CD4-positive, alpha-beta memory T cell (primary cell): ENCODE measurements around the gene METTL14. TPM values are rescaled to one million over a fixed set of nuclear protein-coding genes. Genes with fewer than 3 reads are reported as not detected.

Experiments used
- CTCF ChIA-PET: fragments of 350-600 bp; sonication (Branson Sonifier 250); formaldehyde crosslinking; loops from one replicate; lab custom pipeline; 2021; ENCODE audit warnings: inconsistent platforms; ENCODE audit not compliant: partially characterized antibody; lab: Charles Lee
- POLR2A ChIA-PET: fragments of 350-600 bp; sonication (Branson Sonifier 250); formaldehyde crosslinking; loops from one replicate; lab custom pipeline; 2021; ENCODE audit not compliant: partially characterized antibody; lab: Charles Lee
- DNase-seq, 5 donors: peaks; one replicate each; pipeline versions ENCODE4 v3.0.0 to v3.0.0-alpha.2; 2020 to 2022; ENCODE audit warnings: mixed read lengths in 1 of 5
- H3K27ac ChIP-seq: one replicate; pipeline ENCODE4 v1.7.0; 2013; ENCODE audit warnings: low read depth, low read length
- H3K27me3 ChIP-seq: 2 replicates; pipeline ENCODE4 v1.7.0; 2013; ENCODE audit warnings: mild to moderate bottlenecking, low read length, moderate library complexity; ENCODE audit not compliant: insufficient read depth
- H3K36me3 ChIP-seq: 2 replicates; pipeline ENCODE4 v1.7.0; 2013; ENCODE audit warnings: mild to moderate bottlenecking, low read length, moderate library complexity; ENCODE audit not compliant: insufficient read depth
- H3K4me1 ChIP-seq: 2 replicates; pipeline ENCODE4 v1.7.0; 2013; ENCODE audit warnings: mild to moderate bottlenecking, low read length, moderate library complexity; ENCODE audit not compliant: insufficient read depth
- H3K4me3 ChIP-seq, 2 donors: one replicate each; pipeline ENCODE4 v1.7.0; 2013; ENCODE audit warnings: low read length in 2 of 2, mild to moderate bottlenecking in 1 of 2
- H3K9me3 ChIP-seq, 2 donors: one replicate each; pipeline ENCODE4 v1.7.0; 2013; ENCODE audit warnings: low read length in 2 of 2, control low read depth in 1 of 2; ENCODE audit not compliant: control insufficient read depth in 1 of 2
- H3K27ac Mint-ChIP-seq, 7 donors: one replicate each; pipeline ENCODE4 v1.8.0; 2020 to 2021; ENCODE audit warnings: mixed read lengths in 7 of 7, mild to moderate bottlenecking in 6 of 7, inconsistent platforms in 3 of 7, moderate library complexity in 3 of 7
- H3K27me3 Mint-ChIP-seq, 2 donors: one replicate each; pipeline ENCODE4 v1.8.0; 2020 to 2021; ENCODE audit warnings: mixed read lengths in 2 of 2
- H3K36me3 Mint-ChIP-seq, 2 donors: one replicate each; pipeline ENCODE4 v1.8.0; 2020 to 2021; ENCODE audit warnings: mixed read lengths in 2 of 2, inconsistent platforms in 1 of 2, mild to moderate bottlenecking in 1 of 2
- H3K4me1 Mint-ChIP-seq, 4 donors: one replicate each; pipeline ENCODE4 v1.8.0; 2020 to 2021; ENCODE audit warnings: mixed read lengths in 4 of 4, mild to moderate bottlenecking in 1 of 4
- H3K4me3 Mint-ChIP-seq, 8 donors: one replicate each; pipeline ENCODE4 v1.8.0; 2020 to 2021; ENCODE audit warnings: mixed read lengths in 8 of 8, mild to moderate bottlenecking in 7 of 8, moderate library complexity in 6 of 8, inconsistent platforms in 3 of 8
- H3K9me3 Mint-ChIP-seq, 8 donors: one replicate each; pipeline ENCODE4 v1.8.0; 2020 to 2021; ENCODE audit warnings: mixed read lengths in 8 of 8, mild to moderate bottlenecking in 5 of 8, inconsistent platforms in 3 of 8, moderate library complexity in 1 of 8
- intact Hi-C: fragments of 100-400 bp; cut with micrococcal nuclease; formaldehyde crosslinking; loops from one replicate; pipeline ENCODE4 v1.15.1; 2023
- polyA plus RNA-seq, 2 donors: library from polyadenylated mRNA; unstranded; fragments of 300-500 nt; fragmentation: Illumina TruSeq; gene quantifications; one replicate each; pipeline ENCODE4 v1.2.3, GENCODE V29; 2021
- total RNA-seq, 2 experiments: library from RNA; stranded (reverse); gene quantifications; one replicate each; pipeline ENCODE4 v1.2.3, GENCODE V29; 2021

Gene METTL14
- total and polyA plus RNA-seq, 4 experiments from 2014 or later: 23.6 to 70.5 (median 59.0) TPM

DNA sequence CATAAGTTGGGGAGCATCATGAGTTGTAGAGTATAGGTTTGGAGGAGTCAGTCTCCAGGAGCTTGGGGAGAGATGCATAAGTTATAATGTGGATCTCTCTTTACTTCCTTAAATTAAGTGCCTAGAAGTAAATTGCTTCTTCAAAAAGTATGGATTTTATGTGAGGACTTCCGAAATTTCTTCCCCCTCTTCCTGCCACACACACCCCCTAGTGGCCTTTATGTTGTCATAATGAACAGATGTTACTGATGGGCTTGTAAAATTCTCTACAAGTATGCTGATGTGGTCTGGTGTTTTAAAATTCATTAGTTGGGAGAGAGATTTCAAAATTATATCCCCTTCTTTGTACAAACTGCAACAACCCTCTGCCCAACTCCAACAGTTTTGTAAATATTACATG lies 2.3 kb upstream of the METTL14 start:
- Mint-ChIP-seq H3K4me3 (peak overlapping the region in 2 of 8 donors; percentile 34 to 37), H3K27me3 (no peaks in the 10 kb centered on the region), H3K4me1 (peaks cover 20 to 31% (median 25%) of the 10 kb centered on the region in 4 donors), H3K36me3 (peaks cover 4 to 15% of the 10 kb centered on the region in 2 donors), H3K27ac (peak overlapping the region in 1 of 7 donors; percentile 1), H3K9me3 (peaks cover 0 to 1% (median 0%) of the 10 kb centered on the region in 8 donors)
- no peak for DNase-seq
- Histone ChIP-seq H3K27ac (no peak overlapping the region), H3K9me3 (no peaks in the 10 kb centered on the region), H3K4me3 (no peak overlapping the region), H3K27me3 (no peaks in the 10 kb centered on the region), H3K4me1 (peaks cover 25% of the 10 kb centered on the region), H3K36me3 (no peaks in the 10 kb centered on the region)
- CTCF ChIA-PET: interaction anchor here (1.0 kb wide), 1 partner anchor 14 kb away, joined by 3 read pairs; no protein-coding TSS in a partner anchor
- intact Hi-C loops: loop anchor here (10.0 kb wide), 1 partner anchor 152 kb away; the partner anchor contains the start of gene SEC24D
- POLR2A ChIA-PET: no interaction called here

DNA sequence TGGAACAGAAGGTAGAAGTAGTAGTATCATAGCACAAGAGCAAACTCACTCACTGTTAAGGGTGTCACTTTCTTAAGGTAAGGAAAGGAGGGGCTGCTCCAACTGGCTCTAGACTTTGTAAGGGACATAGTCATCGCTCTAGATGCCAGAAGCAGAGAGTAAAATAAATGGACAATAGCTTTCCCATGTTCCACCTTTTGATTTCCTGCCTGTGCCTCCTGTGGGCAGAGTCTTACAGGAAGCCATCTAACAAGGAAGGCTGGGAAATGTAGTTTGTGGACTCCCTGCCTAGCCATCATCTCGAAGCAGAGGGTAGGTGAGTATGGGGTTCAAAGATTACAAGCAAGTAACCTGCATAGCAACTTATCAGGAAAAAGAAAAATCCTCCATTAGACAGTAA lies 1.7 kb upstream of the METTL14 start:
- H3K27me3 ChIP-seq: no peaks in the 10 kb centered on the region
- no peak overlapping the region for H3K4me3 ChIP-seq
- intact Hi-C loops: loop anchor here (10.0 kb wide), 1 partner anchor 151 kb away; the partner anchor contains the start of gene SEC24D
- H3K27ac Mint-ChIP-seq: no peak overlapping the region
- CTCF ChIA-PET: interaction anchor here (1.0 kb wide), 1 partner anchor 14 kb away, joined by 3 read pairs; no protein-coding TSS in a partner anchor
- H3K9me3 ChIP-seq: no peaks in the 10 kb centered on the region
- H3K4me1 ChIP-seq: peaks cover 27% of the 10 kb centered on the region
- peaks cover 20 to 31% (median 25%) of the 10 kb centered on the region in 4 donors for H3K4me1 Mint-ChIP-seq
- POLR2A ChIA-PET: no interaction called here
- peaks cover 0 to 1% (median 0%) of the 10 kb centered on the region in 8 donors for H3K9me3 Mint-ChIP-seq
- H3K36me3 ChIP-seq: no peaks in the 10 kb centered on the region
- peaks cover 4 to 15% of the 10 kb centered on the region in 2 donors for H3K36me3 Mint-ChIP-seq
- H3K27ac ChIP-seq: no peak overlapping the region
- peak overlapping the region in 2 of 8 donors; percentile 34 to 51 for H3K4me3 Mint-ChIP-seq
- no peaks in the 10 kb centered on the region for H3K27me3 Mint-ChIP-seq
- DNase-seq: no peak

DNA sequence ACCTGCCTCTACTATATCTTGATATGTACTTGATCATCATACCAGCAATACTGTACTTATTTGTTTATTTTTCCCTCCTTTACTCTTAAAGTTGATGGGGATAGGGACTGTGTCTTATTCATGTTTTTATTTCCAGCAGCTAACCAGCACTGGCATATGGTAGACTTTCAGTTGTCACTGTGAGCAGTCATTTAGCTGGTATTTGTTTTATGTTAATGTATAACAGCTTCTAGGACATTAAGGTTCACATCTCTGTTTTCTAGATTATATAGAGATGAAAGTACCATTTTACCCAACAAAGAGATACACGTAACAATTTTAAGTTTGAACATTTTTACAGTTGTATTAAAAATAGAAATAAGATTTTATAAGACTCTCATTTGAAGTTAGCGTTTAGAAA lies 17.9 kb downstream of the METTL14 start:
- H3K9me3 ChIP-seq: no peaks in the 10 kb centered on the region
- Mint-ChIP-seq H3K27me3 (no peaks in the 10 kb centered on the region), H3K4me1 (peaks cover 0 to 7% (median under 1%) of the 10 kb centered on the region in 4 donors), H3K9me3 (no peaks in the 10 kb centered on the region), H3K36me3 (peaks cover 52 to 69% of the 10 kb centered on the region in 2 donors), H3K27ac (peak overlapping the region in 1 of 7 donors; percentile 17), H3K4me3 (no peak overlapping the region)
- intact Hi-C loops: no loop called here
- no peak overlapping the region for H3K4me3 ChIP-seq
- no peak overlapping the region for H3K27ac ChIP-seq
- ChIA-PET CTCF (no interaction called here), POLR2A (no interaction called here)
- peaks cover 48% of the 10 kb centered on the region for H3K36me3 ChIP-seq
- no peaks in the 10 kb centered on the region for H3K27me3 ChIP-seq
- no peaks in the 10 kb centered on the region for H3K4me1 ChIP-seq
- DNase-seq: no peak

- ChIA-PET CTCF (interaction anchor here (0.6 kb wide), 1 partner anchor 15 kb away, joined by 3 read pairs; no protein-coding TSS in a partner anchor), POLR2A (no interaction called here)
- Histone ChIP-seq H3K27ac (no peak overlapping the region), H3K4me3 (no peak overlapping the region), H3K4me1 (no peaks in the 10 kb centered on the region), H3K27me3 (no peaks in the 10 kb centered on the region), H3K36me3 (peaks cover 29% of the 10 kb centered on the region), H3K9me3 (no peaks in the 10 kb centered on the region)
- H3K4me1 Mint-ChIP-seq: peaks cover 0 to 3% (median under 1%) of the 10 kb centered on the region in 4 donors
- intact Hi-C loops: no loop called here
- no peak overlapping the region for H3K4me3 Mint-ChIP-seq
- no peaks in the 10 kb centered on the region for H3K27me3 Mint-ChIP-seq
- H3K27ac Mint-ChIP-seq: no peak overlapping the region
- H3K9me3 Mint-ChIP-seq: no peaks in the 10 kb centered on the region
- no peak for DNase-seq
- peaks cover 48 to 61% of the 10 kb centered on the region in 2 donors for H3K36me3 Mint-ChIP-seq
Measured at GRCh38 chr4:118711052-118711451, 25.9 kb downstream of the METTL14 start.

DNA sequence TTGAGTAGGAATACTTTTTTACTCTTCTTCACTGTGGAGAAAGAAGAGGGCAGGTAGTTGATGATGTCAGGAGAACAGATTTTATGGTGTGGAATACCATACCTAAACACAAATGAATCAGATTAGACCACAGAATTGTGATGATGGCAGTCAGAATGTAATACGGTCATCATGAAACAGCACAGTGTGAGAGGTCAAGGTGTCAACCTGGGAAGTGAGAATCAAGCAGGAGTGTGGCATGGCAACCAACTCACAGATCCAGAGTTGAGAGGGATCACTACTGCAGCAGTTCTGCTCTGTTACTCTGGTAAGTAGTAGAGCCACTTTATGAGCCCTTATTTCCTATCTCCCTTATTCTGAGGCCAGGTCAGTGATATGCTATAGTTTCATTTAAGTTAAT lies 27.7 kb downstream of the METTL14 start:
- Histone ChIP-seq H3K27ac (no peak overlapping the region), H3K4me3 (no peak overlapping the region), H3K9me3 (no peaks in the 10 kb centered on the region), H3K36me3 (peaks cover 20% of the 10 kb centered on the region), H3K4me1 (no peaks in the 10 kb centered on the region), H3K27me3 (no peaks in the 10 kb centered on the region)
- no peak for DNase-seq
- Mint-ChIP-seq H3K4me1 (peaks cover 0 to 3% (median 0%) of the 10 kb centered on the region in 4 donors), H3K27ac (peak overlapping the region in 4 of 7 donors; percentile 12 to 87 (median 34)), H3K9me3 (no peaks in the 10 kb centered on the region), H3K27me3 (no peaks in the 10 kb centered on the region), H3K4me3 (no peak overlapping the region), H3K36me3 (peaks cover 38 to 50% of the 10 kb centered on the region in 2 donors)
- ChIA-PET CTCF (no interaction called here), POLR2A (no interaction called here)
- intact Hi-C loops: no loop called here

GRCh38 chr4:118714682-118715081 lies 29.5 kb downstream of the METTL14 start:
- ChIA-PET CTCF (interaction anchor here (0.8 kb wide), 1 partner anchor 23 kb away, joined by 3 read pairs; no protein-coding TSS in a partner anchor), POLR2A (no interaction called here)
- H3K36me3 ChIP-seq: peaks cover 9% of the 10 kb centered on the region
- H3K4me3 Mint-ChIP-seq: no peak overlapping the region
- intact Hi-C loops: no loop called here
- no peaks in the 10 kb centered on the region for H3K27me3 Mint-ChIP-seq
- DNase-seq: no peak
- H3K4me3 ChIP-seq: no peak overlapping the region
- peaks cover 24 to 38% of the 10 kb centered on the region in 2 donors for H3K36me3 Mint-ChIP-seq
- H3K4me1 Mint-ChIP-seq: peaks cover 0 to 3% (median 0%) of the 10 kb centered on the region in 4 donors
- no peaks in the 10 kb centered on the region for H3K9me3 Mint-ChIP-seq
- no peak overlapping the region for H3K27ac Mint-ChIP-seq
- no peaks in the 10 kb centered on the region for H3K9me3 ChIP-seq
- no peaks in the 10 kb centered on the region for H3K4me1 ChIP-seq
- H3K27me3 ChIP-seq: no peaks in the 10 kb centered on the region
- H3K27ac ChIP-seq: no peak overlapping the region

- intact Hi-C loops: no loop called here
- Mint-ChIP-seq H3K36me3 (peaks cover 28 to 31% of the 10 kb centered on the region in 2 donors), H3K4me3 (no peak overlapping the region), H3K4me1 (peaks cover 0 to 3% (median 0%) of the 10 kb centered on the region in 4 donors), H3K9me3 (no peaks in the 10 kb centered on the region), H3K27me3 (no peaks in the 10 kb centered on the region), H3K27ac (peak overlapping the region in 1 of 7 donors; percentile 11)
- Histone ChIP-seq H3K4me1 (no peaks in the 10 kb centered on the region), H3K27ac (no peak overlapping the region), H3K9me3 (no peaks in the 10 kb centered on the region), H3K36me3 (no peaks in the 10 kb centered on the region), H3K4me3 (no peak overlapping the region), H3K27me3 (no peaks in the 10 kb centered on the region)
- CTCF ChIA-PET: no interaction called here
- POLR2A ChIA-PET: no interaction called here
- no peak for DNase-seq
Measured at GRCh38 chr4:118716304-118716703, 31.1 kb downstream of the METTL14 start.
